NCI-H1092 treated with DMSO at 0.1 percent for 48 hours (cell line): ENCODE data around the gene CARTPT.

ENCODE experiments used
- DNase-seq: peaks from one replicate; lab custom pipeline; 2025; lab: John Stamatoyannopoulos, UW

CARTPT gene

DNA sequence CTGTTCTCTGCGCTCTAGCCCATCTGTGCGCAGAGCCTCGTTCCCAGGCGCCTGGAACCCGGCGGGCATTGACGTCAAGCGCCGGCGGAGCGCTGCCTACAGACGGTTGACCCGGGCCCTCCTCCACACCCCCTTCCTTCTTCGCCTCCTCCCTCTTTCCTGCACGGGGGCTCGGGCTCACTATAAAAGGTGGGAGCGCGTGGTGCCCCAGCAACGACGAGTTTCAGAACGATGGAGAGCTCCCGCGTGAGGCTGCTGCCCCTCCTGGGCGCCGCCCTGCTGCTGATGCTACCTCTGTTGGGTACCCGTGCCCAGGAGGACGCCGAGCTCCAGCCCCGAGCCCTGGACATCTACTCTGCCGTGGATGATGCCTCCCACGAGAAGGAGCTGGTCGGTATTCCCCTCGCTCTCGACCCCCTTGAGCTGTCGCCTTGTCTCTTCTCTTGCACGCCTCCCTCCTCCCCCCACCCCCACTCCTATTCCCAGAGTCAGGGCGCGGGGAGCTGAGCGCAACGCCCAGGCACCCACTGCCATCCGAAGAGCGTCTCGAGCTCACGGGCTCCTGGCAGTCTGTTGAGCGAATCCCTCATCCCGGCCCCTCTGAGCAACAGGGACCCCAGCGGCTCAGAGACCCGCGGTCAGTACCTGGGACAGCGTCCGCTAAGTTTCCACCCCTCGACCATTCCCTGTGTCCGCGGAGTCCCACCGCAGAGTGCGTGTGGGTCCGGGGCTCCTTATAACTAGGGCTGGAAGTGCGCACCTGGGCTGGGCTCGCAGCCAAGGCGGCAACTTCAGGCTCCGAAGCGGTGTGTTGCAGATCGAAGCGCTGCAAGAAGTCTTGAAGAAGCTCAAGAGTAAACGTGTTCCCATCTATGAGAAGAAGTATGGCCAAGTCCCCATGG, at the start of gene CARTPT:
TSS of gene CARTPT (plus strand) at position 213 of the 902 bp plus-strand sequence. CDS start at position 232, 19 bp downstream.
- DNase-seq, result no peak

DNA sequence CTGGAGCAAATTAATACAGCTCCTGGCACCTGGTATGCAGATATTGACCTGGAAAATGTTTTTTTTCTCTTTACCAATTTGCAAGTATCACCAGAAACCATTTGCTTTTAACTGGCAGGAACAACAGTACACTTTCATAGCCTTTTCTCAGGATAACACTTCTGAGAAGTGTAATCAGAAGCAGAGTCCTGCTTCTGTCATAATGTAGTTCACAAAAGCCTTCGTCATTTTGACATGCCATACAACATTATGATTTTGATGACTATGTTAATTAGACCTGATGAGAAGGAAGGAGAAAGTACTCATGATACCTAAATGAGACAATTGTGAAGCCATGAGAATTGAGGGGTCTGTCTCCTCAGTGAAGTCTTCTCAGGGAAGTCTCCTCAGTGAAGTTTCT, 41.1 kb upstream of the CARTPT start:
- no peak for DNase-seq

DNA sequence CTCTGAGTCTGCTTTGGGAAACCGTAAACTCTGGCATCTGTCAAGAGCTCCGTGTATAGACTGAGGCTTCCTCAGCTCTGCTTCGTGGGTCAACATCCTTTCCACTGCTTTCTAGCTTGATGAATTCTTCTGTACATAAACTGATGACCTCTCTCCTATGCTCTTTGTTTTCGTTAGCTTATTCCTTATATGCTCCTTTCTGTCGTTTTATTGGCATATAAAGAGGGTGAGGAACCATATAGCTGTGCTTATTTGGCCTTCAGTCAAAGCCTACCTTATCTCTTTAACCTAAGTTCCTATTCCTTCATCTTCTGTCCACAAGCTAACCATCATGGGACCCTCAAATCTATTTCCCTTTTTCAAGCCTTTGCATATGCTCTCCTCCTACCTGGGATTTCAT, 39.4 kb upstream of the CARTPT start:
- DNase-seq, result no peak

DNA sequence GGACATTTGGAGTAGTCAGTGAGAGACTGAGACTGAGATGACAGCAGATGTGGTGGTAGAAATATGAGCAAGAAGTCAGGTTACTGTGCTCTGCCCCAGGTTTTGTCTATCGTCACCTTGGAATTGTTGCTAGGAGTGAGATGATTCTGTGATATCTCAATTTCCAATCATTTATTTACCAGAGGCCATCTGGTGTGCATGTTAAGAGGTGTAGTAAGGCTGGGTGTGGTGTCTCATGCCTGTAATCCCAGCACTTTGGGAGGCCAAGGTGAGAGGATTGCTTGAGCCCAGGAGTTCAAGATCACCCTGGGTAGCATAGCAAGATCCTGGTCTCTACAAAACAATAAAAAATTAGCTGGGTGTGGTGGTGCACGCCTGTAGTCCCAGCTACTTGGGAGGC, 38.6 kb upstream of the CARTPT start:
- DNase-seq, result no peak

DNA sequence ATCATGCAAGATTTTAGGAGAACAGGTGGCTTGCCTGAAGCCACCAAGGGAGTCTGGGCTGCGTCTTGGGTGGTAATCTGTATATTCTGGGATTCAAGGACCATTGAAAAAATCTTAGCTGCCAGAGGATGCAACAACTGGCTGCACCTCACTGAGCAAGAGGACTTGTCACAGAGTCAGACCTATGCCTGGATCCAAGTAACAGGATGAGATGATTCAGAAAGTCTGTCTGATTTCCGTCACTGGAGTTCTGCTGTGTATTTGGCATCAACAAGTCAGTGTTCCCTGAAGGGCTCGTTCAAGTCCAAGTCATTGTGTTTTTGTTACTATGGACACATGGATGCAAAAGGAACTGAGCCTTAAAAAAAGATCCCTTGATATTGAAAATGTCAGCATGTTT, 37.8 kb upstream of the CARTPT start:
- DNase-seq, result no peak

DNA sequence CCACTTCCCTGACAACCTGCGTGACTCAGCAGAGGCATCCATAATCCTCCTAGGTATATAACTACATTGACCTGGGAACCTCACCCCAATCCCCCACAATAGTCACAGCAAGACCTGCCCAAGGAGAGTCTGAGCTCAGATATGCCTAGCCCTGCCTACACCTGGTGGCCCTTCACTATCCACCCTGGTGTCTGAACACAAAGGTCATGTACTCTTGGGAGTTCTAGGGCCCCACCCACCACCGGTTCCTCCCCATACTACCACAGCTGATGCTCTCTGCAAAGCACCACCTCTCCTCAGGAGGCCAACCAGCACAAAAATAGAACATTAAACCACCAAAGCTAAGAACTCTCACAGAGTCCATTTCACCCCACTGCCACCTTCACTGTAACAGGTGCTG, 34.8 kb upstream of the CARTPT start:
- no peak for DNase-seq

DNA sequence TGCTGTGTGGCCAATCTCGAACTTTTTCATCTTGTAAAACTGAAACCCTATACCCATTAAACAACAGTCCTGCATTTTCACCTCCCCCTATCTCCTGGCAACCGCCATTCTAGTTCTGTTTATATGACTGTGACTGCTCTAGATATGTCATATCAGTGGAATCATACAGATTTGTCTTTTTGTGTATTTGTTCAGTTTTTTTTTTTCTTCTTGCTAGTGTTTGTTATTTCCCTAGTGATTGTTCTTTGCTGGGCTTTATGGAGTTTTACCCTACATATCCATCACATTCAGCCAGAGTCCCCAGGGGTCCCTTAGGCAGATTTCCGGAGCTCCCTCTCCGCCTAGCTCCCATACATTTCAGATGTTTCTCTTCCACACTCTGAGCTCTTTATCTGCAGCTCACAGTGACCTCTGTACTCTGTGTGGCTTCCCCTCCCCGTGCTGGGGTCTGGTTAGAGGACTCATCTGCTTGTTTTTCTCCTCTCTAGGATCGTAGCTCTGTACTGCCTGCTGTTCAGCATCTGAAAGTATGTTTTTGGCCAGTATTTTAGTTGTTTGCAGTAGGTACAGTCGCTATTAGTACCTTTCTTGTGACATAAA, 25.1 kb upstream of the CARTPT start:
- peak; percentile 4 for DNase-seq

DNA sequence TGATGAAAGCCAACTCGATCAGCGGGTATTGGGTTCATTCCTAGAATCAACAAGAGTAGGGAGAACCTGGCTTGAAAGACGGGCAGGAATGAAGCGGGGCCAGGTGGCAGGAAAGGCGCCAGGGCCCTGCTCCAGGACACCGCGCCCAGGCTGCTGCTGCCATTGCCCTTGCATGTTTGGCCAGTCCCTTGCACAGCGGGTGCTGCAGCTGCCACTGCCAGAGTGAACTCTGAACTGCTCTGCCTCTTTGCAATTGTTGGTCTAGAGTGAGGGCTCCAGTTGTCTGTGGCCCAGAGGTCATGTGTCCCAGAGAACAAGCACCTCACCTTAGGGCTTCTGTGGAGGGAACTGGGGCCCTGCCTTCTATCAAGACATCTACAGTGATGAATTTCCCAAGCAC, 24.0 kb upstream of the CARTPT start:
- no peak for DNase-seq

DNA sequence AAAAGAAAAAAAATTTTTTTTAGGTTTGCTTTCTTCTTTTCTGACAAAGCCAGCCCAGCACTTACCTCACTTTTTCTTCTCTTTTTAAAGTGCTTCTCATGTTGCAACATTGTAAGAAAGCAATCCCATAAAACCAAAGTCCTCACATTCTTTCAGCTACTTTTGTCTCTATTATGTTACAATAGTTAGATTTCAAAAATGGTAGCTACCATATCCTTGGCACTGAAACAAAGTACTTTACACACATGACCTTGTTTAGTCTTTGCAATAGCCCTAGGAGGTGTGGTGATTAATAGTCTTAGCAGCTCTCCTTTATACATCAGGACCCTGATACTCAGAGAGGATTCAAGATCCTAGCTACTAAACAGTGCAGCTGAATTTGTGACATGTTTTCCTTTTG, 23.5 kb upstream of the CARTPT start:
- no peak for DNase-seq

DNA sequence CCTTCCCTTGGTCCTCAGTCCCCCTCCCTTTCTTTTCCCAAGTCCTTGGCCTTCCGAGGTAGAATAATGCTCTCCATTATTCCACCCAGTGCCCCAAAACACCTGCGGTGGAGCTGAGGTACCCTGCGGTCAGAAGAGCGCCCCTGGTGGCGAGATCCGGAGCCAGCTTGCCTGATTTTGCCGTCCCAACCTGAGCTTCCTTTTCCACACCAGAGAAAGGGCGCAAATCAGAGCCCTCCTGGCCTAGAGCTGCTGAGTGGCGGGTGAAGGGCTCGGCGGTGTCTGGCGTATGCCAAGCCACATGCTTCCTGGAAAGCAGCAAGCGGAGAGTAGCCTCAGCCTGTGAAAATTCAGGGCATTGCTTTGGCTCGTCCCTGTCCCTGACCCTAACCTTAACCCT, 21.1 kb upstream of the CARTPT start:
- DNase-seq, result no peak

DNA sequence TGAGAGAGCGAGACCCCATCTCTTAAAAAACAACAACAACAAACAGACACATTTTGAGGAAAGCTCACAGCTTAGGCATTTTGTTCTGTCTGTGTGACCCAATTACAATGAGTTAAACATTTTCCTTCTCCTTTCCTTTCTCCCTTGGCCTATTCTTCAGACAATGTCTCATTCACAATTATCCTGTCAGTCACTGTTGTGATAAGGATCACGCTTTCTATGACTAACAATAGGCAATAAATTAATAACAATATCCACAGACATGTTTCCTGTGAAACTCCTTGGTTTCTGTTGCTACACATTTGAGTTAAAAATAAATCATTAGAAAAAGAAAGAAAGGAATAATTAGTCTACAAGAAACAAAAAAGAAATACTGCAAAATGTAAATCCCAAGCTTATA, 19.8 kb upstream of the CARTPT start:
- no peak for DNase-seq

DNA sequence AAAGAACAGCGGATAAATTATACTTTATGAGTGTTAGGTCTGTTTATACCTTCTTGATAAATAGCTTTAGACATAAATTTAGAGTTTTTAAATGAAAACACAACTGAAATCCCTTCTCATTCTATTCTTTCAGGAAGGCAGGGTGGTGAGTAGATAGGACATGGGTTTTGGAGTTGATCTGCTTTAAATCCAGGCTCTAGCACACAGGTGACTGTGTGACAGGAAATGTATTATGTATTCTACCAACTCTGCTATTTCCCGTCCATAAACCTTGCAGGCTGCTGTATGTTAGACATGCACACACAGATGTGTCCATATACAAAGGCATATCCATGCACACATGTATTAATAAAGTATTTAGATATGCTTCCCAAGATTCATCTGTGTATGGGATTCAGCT, 19.3 kb upstream of the CARTPT start:
- DNase-seq, result no peak

DNA sequence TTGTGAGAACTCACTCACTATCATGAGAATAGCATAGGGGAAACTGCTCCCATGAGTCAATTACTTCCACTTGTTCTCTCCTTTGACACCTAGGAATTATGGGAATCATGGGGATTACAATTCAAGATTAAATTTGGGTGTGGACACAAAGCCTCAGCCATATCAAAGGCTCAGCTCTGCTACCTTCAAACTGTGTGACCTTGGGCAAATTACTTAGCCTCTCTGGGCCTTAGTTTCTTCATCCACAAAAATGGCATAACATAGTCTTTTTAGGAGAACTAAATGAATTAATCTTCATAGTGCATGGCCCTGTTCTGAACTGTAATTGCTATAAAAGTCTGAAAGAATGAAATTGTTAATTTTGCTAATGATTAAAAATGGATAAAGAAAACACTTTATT, 18.3 kb upstream of the CARTPT start:
- no peak for DNase-seq

DNA sequence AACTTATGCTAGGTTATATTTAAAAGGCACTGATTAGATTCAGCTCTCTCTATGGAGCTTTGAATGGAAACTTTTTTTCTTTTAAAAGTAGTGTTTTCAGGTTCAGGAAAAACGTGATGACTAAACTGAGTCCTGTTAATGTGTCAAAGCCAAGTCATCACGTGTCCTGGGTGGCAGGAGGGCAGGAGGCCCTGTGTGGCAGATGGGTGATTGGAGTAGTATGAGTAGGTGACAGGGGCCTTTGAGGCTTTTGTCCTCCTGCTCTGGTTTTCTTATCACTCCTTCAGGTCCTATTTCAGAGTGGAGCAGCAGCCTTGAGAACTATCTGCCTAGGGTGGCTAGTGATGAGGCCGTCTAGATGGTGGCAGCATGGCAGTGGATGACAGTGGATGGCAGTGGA, 17.7 kb upstream of the CARTPT start:
- DNase-seq, result no peak

DNA sequence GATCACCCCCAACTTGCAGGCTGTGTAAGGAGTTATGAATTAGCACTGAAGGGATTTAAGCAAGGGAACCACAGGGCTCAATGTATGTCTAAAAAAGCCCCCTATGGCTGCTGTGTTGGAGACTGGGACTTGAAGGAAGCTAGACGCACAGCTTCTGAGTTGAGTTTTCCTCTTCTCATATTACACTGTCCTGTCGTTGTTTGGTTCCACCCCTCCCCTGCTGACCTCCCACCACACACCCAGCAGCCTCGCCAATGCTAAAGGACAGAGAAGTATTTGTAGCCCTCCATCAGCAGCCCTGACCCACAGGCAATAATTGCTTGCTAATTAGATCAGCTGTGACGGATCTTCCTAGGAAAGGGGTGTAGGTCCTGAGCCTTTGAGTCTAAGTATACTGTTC, 15.1 kb upstream of the CARTPT start:
- DNase-seq, result no peak

DNA sequence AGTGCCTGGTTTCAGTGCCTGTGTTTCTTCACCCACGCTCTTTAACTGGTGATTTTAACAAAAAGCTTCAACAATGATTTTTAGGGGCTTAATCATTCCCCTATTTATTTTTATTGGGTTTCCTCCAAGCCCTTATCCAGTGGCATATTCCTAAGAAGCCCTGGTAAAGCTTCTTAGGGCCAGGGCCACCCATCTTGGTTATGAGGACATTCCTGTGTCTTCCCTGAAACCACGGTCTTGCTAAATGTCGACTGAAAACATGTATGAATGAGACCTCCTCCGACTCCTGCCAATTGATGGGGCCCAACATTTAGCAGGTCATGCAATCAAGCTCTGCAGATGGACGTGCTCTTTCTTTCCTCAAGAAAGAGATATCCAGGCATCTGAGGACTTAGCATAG, 13.7 kb upstream of the CARTPT start:
- no peak for DNase-seq

DNA sequence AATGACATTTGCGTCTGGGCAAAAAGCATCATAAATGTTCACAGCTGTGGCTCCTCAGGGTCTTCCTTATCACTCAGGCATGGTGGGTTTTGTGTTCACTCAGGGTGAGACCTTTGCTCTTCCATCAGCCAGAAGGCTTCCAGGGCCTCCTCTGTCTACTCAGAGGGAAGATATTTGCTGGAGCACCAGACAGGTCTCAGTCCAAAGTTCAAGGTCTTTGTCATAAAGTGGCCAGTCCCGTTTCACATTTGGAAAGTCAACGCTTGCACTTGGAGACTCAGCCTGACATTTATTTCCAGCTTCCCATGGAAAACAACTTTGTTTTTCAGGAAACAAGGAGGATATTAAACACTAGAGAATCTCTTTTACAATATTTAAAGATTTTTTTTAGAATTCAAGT, 12.2 kb upstream of the CARTPT start:
- DNase-seq, result no peak

DNA sequence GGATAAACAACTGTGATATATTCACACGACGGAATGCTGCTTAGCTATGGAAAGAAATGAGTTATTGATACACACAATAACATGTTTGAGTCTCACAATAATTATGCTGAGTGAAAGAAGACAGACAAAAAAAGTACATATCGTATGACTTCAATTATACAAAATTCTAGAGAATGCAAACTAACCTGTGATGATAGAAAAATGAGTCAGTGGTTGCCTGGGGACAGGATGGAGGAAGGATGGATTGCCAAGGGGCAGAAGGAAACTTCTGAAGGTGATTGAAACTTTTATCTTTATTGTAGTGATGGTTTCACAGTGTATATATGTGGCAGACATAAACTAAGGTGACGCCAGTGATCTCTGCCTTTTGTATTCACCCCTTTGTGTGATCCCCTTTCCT, 7.5 kb upstream of the CARTPT start:
- DNase-seq, result no peak

DNA sequence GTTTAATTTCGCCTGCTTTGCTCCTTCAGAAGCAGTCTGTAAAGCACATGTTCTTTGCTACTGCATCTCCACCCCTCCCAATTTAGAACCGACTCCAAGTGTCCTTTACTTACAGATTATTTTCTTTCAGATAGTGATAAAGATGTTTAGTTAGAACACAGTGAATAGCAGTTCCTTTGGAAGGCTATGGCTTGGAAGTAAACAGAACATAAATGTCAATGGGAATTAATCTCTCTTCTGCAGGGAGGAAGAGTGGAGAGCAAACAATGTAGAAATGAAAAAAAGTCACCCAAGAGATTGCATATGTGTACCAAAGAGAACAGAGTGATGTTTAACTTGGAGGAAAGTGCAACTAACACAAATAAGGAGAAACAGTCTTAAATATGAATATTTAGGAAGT, 4.2 kb upstream of the CARTPT start:
- no peak for DNase-seq

DNA sequence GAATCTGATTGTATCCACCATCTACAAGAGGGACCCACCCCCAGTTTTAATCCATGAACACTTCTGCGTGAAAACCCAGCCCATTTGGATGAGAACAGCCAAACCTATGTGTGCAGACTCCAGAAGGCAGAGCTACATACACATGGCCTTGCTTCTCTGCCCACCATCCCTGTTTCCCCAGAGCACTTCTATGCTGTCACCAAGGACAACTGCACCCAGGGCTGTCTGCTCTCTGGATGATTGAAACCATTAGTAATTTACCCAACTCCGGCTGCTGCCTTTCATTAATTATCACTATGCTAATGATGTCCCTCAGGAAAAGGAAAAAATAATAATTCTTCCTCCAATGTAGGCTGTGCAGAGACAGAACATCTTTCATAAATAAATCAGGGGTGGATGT, 8.9 kb downstream of the CARTPT start:
- no peak for DNase-seq

DNA sequence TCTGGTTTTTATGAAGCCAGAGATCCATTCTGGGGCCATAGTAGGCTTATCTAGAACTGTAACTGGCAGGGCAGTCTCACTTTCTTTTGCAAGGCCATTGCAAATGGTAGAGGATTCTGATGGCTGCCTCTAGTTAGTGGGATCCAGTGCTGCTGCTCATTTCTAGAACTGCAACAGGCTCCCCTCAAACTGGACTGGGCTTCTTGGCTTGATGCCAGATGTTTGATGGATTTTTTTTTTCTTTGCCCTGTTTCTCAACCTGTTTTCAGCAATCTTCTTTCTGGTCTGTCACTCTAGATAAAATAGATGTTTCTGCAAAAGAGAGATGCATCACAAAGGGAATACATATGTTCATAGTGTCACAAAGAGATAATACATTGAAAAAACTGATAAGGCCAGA, 11.9 kb downstream of the CARTPT start:
- no peak for DNase-seq

DNA sequence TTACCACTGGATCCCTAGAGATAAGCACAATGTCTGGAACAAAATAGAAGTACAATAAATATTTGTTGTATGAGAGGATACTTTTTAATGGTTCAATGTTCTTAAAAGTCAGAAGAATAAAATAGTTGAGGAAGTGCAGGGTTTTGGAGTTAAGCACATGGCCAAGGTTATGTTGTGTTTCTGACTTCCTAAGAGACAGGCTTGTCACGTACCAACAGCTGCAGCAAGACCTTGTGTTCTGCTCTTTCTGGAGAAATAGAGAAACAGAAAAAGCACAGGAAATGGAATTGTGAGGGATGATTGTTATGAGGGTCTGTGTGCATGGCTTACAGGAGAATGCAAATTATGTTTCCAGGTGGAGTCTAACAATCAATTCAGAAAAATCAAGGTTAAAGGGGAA, 12.9 kb downstream of the CARTPT start:
- no peak for DNase-seq

DNA sequence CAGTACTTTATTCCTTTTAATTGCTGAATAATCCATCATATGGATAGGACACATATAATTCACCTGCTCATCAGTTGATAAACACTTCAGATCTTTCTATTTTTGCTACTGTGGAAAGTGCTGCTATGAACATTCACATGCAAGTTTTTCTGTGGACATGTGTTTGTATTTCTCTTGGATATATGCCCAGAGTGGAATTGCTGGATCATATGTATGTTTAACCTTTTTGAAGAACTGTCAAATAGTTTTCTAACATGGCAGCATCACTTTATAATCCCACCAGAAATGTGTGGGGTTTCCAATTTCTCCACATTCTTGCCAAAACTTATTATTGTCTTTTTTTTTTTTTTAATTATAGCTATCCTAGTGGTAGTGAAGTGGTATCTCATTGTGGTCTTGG, 15.1 kb downstream of the CARTPT start:
- DNase-seq, result no peak
